MM.1S (cell line): ENCODE data around the gene HOXD4.
A peak's percentile ranks its signal among the peaks of the same experiment; 100 is the strongest.

Experiments
- DNase-seq: peaks from one replicate; pipeline ENCODE4 v3.0.0-alpha.2; 2015
- H2AFZ ChIP-seq: fragments of 300-600 bp; sonication (generic); 2 replicates; pipeline ENCODE4 v1.6.0; 2016; ENCODE audit warnings: antibody characterized with exemption, low read length
- H3F3A ChIP-seq: fragments of 300-600 bp; sonication (generic); 2 replicates; pipeline ENCODE4 v1.6.1; 2016; ENCODE audit warnings: mild to moderate bottlenecking, antibody characterized with exemption, low read length, moderate library complexity, mixed read lengths; ENCODE audit not compliant: insufficient read depth
- H3K27ac ChIP-seq: fragments of 300-600 bp; sonication (generic); 2 replicates; pipeline ENCODE4 v1.5.1; 2016; ENCODE audit warnings: mild to moderate bottlenecking, low read length
- H3K27me3 ChIP-seq: fragments of 300-600 bp; sonication (generic); replicated peaks from 2 replicates; pipeline ENCODE4 v1.6.0; 2016; ENCODE audit warnings: low read length; ENCODE audit not compliant: insufficient read depth
- H3K36me3 ChIP-seq: fragments of 300-600 bp; sonication (generic); replicated peaks from 2 replicates; pipeline ENCODE4 v1.6.1; 2016; ENCODE audit warnings: mild to moderate bottlenecking, low read length, mixed read lengths; ENCODE audit not compliant: insufficient read depth
- H3K4me1 ChIP-seq: fragments of 300-600 bp; sonication (generic); 2 replicates; pipeline ENCODE4 v1.6.1; 2016; ENCODE audit warnings: low read length, mixed read lengths
- H3K4me2 ChIP-seq: fragments of 300-600 bp; sonication (generic); 2 replicates; pipeline ENCODE4 v1.6.0; 2016; ENCODE audit warnings: low read depth, low read length
- H3K4me3 ChIP-seq: fragments of 300-600 bp; sonication (generic); 2 replicates; pipeline ENCODE4 v1.5.1; 2016; ENCODE audit warnings: low read length, mixed read lengths
- H3K79me2 ChIP-seq: fragments of 300-600 bp; sonication (generic); 2 replicates; pipeline ENCODE4 v1.6.1; 2016; ENCODE audit warnings: mixed run types, low read length, mixed read lengths
- H3K9ac ChIP-seq: fragments of 300-600 bp; sonication (generic); 2 replicates; pipeline ENCODE4 v1.6.1; 2016; ENCODE audit warnings: low read length, mixed read lengths
- H3K9me2 ChIP-seq: fragments of 300-600 bp; sonication (generic); replicated peaks from 2 replicates; pipeline ENCODE4 v1.6.1; 2016; ENCODE audit warnings: mild to moderate bottlenecking, low read length, mixed read lengths; ENCODE audit not compliant: insufficient read depth
- H3K9me3 ChIP-seq: fragments of 300-600 bp; sonication (generic); replicated peaks from 2 replicates; pipeline ENCODE4 v1.6.1; 2016; ENCODE audit warnings: mild to moderate bottlenecking, low read length, mixed read lengths; ENCODE audit not compliant: insufficient read depth
- H4K20me1 ChIP-seq: fragments of 300-600 bp; sonication (generic); 2 replicates; pipeline ENCODE4 v1.6.1; 2016; ENCODE audit warnings: mild to moderate bottlenecking, low read length, moderate library complexity, mixed read lengths; ENCODE audit not compliant: insufficient read depth
- CTCF ChIP-seq: fragments of 300-600 bp; sonication (generic); IDR thresholded peaks from 2 replicates; pipeline ENCODE4 v1.5.1; 2016; ENCODE audit warnings: antibody characterized with exemption, low read length, mixed read lengths
- EZH2 ChIP-seq: fragments of 300-600 bp; sonication (generic); optimal IDR thresholded peaks from 2 replicates; pipeline ENCODE3; 2017; ENCODE audit warnings: low read depth, mild to moderate bottlenecking, antibody characterized with exemption, low read length, mixed read lengths
- EZH2phosphoT487 ChIP-seq: fragments of 300-600 bp; sonication (generic); IDR thresholded peaks from 2 replicates; pipeline ENCODE4 v1.6.1; 2018; ENCODE audit warnings: antibody characterized with exemption, low read length

HOXD4 gene

GRCh38 chr2:176186024-176186423, 34.7 kb downstream of the HOXD4 start:
- H3K27me3 ChIP-seq = no peaks in the 10 kb centered on the region
- H3K4me2 ChIP-seq = no peak overlapping the region
- H3K4me3 ChIP-seq = no peak overlapping the region
- no peaks in the 10 kb centered on the region for H3K9me2 ChIP-seq
- no peaks in the 10 kb centered on the region for H3K36me3 ChIP-seq
- H3F3A ChIP-seq = no peaks in the 10 kb centered on the region
- H2AFZ ChIP-seq = no peak overlapping the region
- no peaks in the 10 kb centered on the region for H3K79me2 ChIP-seq
- DNase-seq = no peak
- TF ChIP-seq EZH2phosphoT487 (no peak), EZH2 (no peak), CTCF (no peak)
- no peak overlapping the region for H3K9ac ChIP-seq
- H3K4me1 ChIP-seq = no peaks in the 10 kb centered on the region
- no peaks in the 10 kb centered on the region for H3K9me3 ChIP-seq
- H4K20me1 ChIP-seq = no peaks in the 10 kb centered on the region
- no peak overlapping the region for H3K27ac ChIP-seq

- Histone ChIP-seq H3K27ac (no peak overlapping the region), H3K4me1 (no peaks in the 10 kb centered on the region), H3K4me3 (peak overlapping the region; percentile 73), H3K4me2 (peak overlapping the region; percentile 73), H3K79me2 (no peaks in the 10 kb centered on the region), H3K36me3 (no peaks in the 10 kb centered on the region), H2AFZ (peak overlapping the region; percentile 83), H3K9me3 (no peaks in the 10 kb centered on the region), H3K9me2 (no peaks in the 10 kb centered on the region), H3K27me3 (no peaks in the 10 kb centered on the region), H3K9ac (no peak overlapping the region), H3F3A (no peaks in the 10 kb centered on the region), H4K20me1 (no peaks in the 10 kb centered on the region)
- TF ChIP-seq EZH2phosphoT487 (no peak), EZH2 (no peak), CTCF (no peak)
- DNase-seq = no peak
Measured at GRCh38 chr2:176187200-176187898, 36.0 kb downstream of the HOXD4 start.

- TF ChIP-seq EZH2 (no peak), EZH2phosphoT487 (no peak), CTCF (no peak)
- H3K4me2 ChIP-seq = peak within 1 kb of the TSS; percentile 73
- H3K36me3 ChIP-seq = no peaks in the 10 kb centered on the region
- H3K9ac ChIP-seq = no peak within 1 kb of the TSS
- H3K27me3 ChIP-seq = no peaks in the 10 kb centered on the region
- H3F3A ChIP-seq = no peaks in the 10 kb centered on the region
- peak within 1 kb of the TSS; percentile 73 for H3K4me3 ChIP-seq
- peak within 1 kb of the TSS; percentile 83 for H2AFZ ChIP-seq
- H3K9me3 ChIP-seq = no peaks in the 10 kb centered on the region
- peak; percentile 40 for DNase-seq
- H3K9me2 ChIP-seq = no peaks in the 10 kb centered on the region
- no peaks in the 10 kb centered on the region for H3K79me2 ChIP-seq
- no peaks in the 10 kb centered on the region for H4K20me1 ChIP-seq
- H3K27ac ChIP-seq = no peak within 1 kb of the TSS
- H3K4me1 ChIP-seq = no peaks in the 10 kb centered on the region
Measured at GRCh38 chr2:176187899-176188773, 36.8 kb downstream of the HOXD4 start, which contains the start of gene HOXD1. Gene HOXD1, plus strand, starts transcription at chr2:176188668. Its CDS starts 134 bp downstream, at chr2:176188802.
